ENCODE results near the gene ODF2.
"Not testable (repeated sequence)": the region's sequence is repeated elsewhere in the genome, so short reads cannot be mapped to it uniquely, and the experiment has no call there.

Gene ODF2

GRCh38 chr9:128485414-128485855, 29.6 kb downstream of the ODF2 start:
- Mint-ChIP-seq H3K4me3 (no peak overlapping the region), H3K36me3 (ENCODE audit: low read depth) (peaks cover 96% of the 10 kb centered on the region), H3K27ac (peak overlapping the region; percentile 26), H3K9me3 (no peaks in the 10 kb centered on the region), H3K27me3 (no peaks in the 10 kb centered on the region), H3K4me1 (ENCODE audit: low read depth) (no peaks in the 10 kb centered on the region)
- no peak for DNase-seq

GRCh38 chr9:128486201-128486600, 30.4 kb downstream of the ODF2 start:
- no peak overlapping the region for H3K27ac Mint-ChIP-seq
- no peaks in the 10 kb centered on the region for H3K4me1 Mint-ChIP-seq (ENCODE audit: low read depth)
- H3K27me3 Mint-ChIP-seq = no peaks in the 10 kb centered on the region
- H3K36me3 Mint-ChIP-seq (ENCODE audit: low read depth) = peaks cover 94% of the 10 kb centered on the region
- DNase-seq = no peak
- H3K9me3 Mint-ChIP-seq = no peaks in the 10 kb centered on the region
- H3K4me3 Mint-ChIP-seq = no peak overlapping the region

- DNase-seq = no peak
- Mint-ChIP-seq H3K9me3 (no peaks in the 10 kb centered on the region), H3K4me1 (ENCODE audit: low read depth) (peaks cover 2% of the 10 kb centered on the region), H3K27me3 (no peaks in the 10 kb centered on the region), H3K27ac (no peak overlapping the region), H3K36me3 (ENCODE audit: low read depth) (peaks cover 86% of the 10 kb centered on the region), H3K4me3 (no peak overlapping the region)
Observed at GRCh38 chr9:128493424-128493823, 37.6 kb downstream of the ODF2 start.

GRCh38 chr9:128494108-128494745, 38.4 kb downstream of the ODF2 start:
- no peaks in the 10 kb centered on the region for H3K27me3 Mint-ChIP-seq
- H3K4me3 Mint-ChIP-seq = no peak overlapping the region
- no peak for DNase-seq
- peaks cover 2% of the 10 kb centered on the region for H3K4me1 Mint-ChIP-seq (ENCODE audit: low read depth)
- peaks cover 86% of the 10 kb centered on the region for H3K36me3 Mint-ChIP-seq (ENCODE audit: low read depth)
- H3K27ac Mint-ChIP-seq = peak overlapping the region; percentile 47
- H3K9me3 Mint-ChIP-seq = no peaks in the 10 kb centered on the region

GRCh38 chr9:128494746-128495129, 38.9 kb downstream of the ODF2 start:
- Mint-ChIP-seq H3K9me3 (no peaks in the 10 kb centered on the region), H3K27ac (peak overlapping the region; percentile 47), H3K4me3 (no peak overlapping the region), H3K27me3 (no peaks in the 10 kb centered on the region), H3K4me1 (ENCODE audit: low read depth) (peaks cover 2% of the 10 kb centered on the region), H3K36me3 (ENCODE audit: low read depth) (peaks cover 86% of the 10 kb centered on the region)
- no peak for DNase-seq

- Mint-ChIP-seq H3K9me3 (no peaks in the 10 kb centered on the region), H3K4me1 (ENCODE audit: low read depth) (peaks cover 2% of the 10 kb centered on the region), H3K4me3 (no peak overlapping the region), H3K27me3 (no peaks in the 10 kb centered on the region), H3K36me3 (ENCODE audit: low read depth) (peaks cover 86% of the 10 kb centered on the region), H3K27ac (no peak overlapping the region)
- DNase-seq = no peak
Observed at GRCh38 chr9:128495296-128495695, 39.5 kb downstream of the ODF2 start.

GRCh38 chr9:128495804-128496417, 40.1 kb downstream of the ODF2 start:
- no peak for DNase-seq
- H3K27me3 Mint-ChIP-seq = no peaks in the 10 kb centered on the region
- no peak overlapping the region for H3K27ac Mint-ChIP-seq
- no peaks in the 10 kb centered on the region for H3K9me3 Mint-ChIP-seq
- peaks cover 88% of the 10 kb centered on the region for H3K36me3 Mint-ChIP-seq (ENCODE audit: low read depth)
- no peak overlapping the region for H3K4me3 Mint-ChIP-seq
- H3K4me1 Mint-ChIP-seq (ENCODE audit: low read depth) = peaks cover 2% of the 10 kb centered on the region

- no peaks in the 10 kb centered on the region for H3K27me3 Mint-ChIP-seq
- no peak overlapping the region for H3K4me3 Mint-ChIP-seq
- H3K4me1 Mint-ChIP-seq (ENCODE audit: low read depth) = peaks cover 2% of the 10 kb centered on the region
- no peak for DNase-seq
- no peak overlapping the region for H3K27ac Mint-ChIP-seq
- peaks cover 89% of the 10 kb centered on the region for H3K36me3 Mint-ChIP-seq (ENCODE audit: low read depth)
- no peaks in the 10 kb centered on the region for H3K9me3 Mint-ChIP-seq
Observed at GRCh38 chr9:128497824-128498610, 42.2 kb downstream of the ODF2 start.

GRCh38 chr9:128498911-128499310, 43.1 kb downstream of the ODF2 start:
- H3K36me3 Mint-ChIP-seq (ENCODE audit: low read depth) = peaks cover 90% of the 10 kb centered on the region

GRCh38 chr9:128499920-128500319, 44.1 kb downstream of the ODF2 start:
- Mint-ChIP-seq H3K27ac (no peak overlapping the region), H3K4me3 (no peak overlapping the region), H3K27me3 (no peaks in the 10 kb centered on the region), H3K4me1 (ENCODE audit: low read depth) (peaks cover 8% of the 10 kb centered on the region), H3K9me3 (no peaks in the 10 kb centered on the region), H3K36me3 (ENCODE audit: low read depth) (peaks cover 84% of the 10 kb centered on the region)
- DNase-seq = no peak

More at GRCh38 chr9:128498911-128499310, 43.1 kb downstream of the ODF2 start:
- DNase-seq = no peak
- Mint-ChIP-seq H3K4me3 (no peak overlapping the region), H3K27me3 (no peaks in the 10 kb centered on the region), H3K4me1 (ENCODE audit: low read depth) (peaks cover 8% of the 10 kb centered on the region), H3K27ac (no peak overlapping the region), H3K9me3 (no peaks in the 10 kb centered on the region)

GRCh38 chr9:128503415-128503825, 47.6 kb downstream of the ODF2 start:
- Mint-ChIP-seq H3K36me3 (ENCODE audit: low read depth) (peaks cover 62% of the 10 kb centered on the region), H3K4me1 (ENCODE audit: low read depth) (peaks cover 22% of the 10 kb centered on the region), H3K4me3 (peak overlapping the region; percentile 20), H3K27ac (peak overlapping the region; percentile 40)
- DNase-seq, H3K9me3 Mint-ChIP-seq, H3K27me3 Mint-ChIP-seq: not testable (repeated sequence)

- Mint-ChIP-seq H3K27ac (no peak overlapping the region), H3K36me3 (ENCODE audit: low read depth) (peaks cover 62% of the 10 kb centered on the region), H3K9me3 (no peaks in the 10 kb centered on the region), H3K4me3 (peak overlapping the region; percentile 98), H3K4me1 (ENCODE audit: low read depth) (peaks cover 27% of the 10 kb centered on the region), H3K27me3 (no peaks in the 10 kb centered on the region)
- no peak for DNase-seq
Observed at GRCh38 chr9:128503870-128504269, 48.1 kb downstream of the ODF2 start.

GRCh38 chr9:128504485-128505413, 48.9 kb downstream of the ODF2 start, which contains the start of gene GLE1:
GLE1 (plus strand) TSS chr9:128504719; CDS start chr9:128504806, 87 bp downstream.
- peak; percentile 99 for DNase-seq
- Mint-ChIP-seq H3K9me3 (no peaks in the 10 kb centered on the region), H3K4me1 (ENCODE audit: low read depth) (peaks cover 32% of the 10 kb centered on the region), H3K36me3 (ENCODE audit: low read depth) (peaks cover 62% of the 10 kb centered on the region), H3K27ac (peak within 1 kb of the TSS; percentile 99), H3K4me3 (peak within 1 kb of the TSS; percentile 98), H3K27me3 (no peaks in the 10 kb centered on the region)

- H3K4me3 Mint-ChIP-seq = peak overlapping the region; percentile 98
- no peaks in the 10 kb centered on the region for H3K27me3 Mint-ChIP-seq
- H3K27ac Mint-ChIP-seq = peak overlapping the region; percentile 99
- no peaks in the 10 kb centered on the region for H3K9me3 Mint-ChIP-seq
- peaks cover 62% of the 10 kb centered on the region for H3K36me3 Mint-ChIP-seq (ENCODE audit: low read depth)
- DNase-seq = no peak
- H3K4me1 Mint-ChIP-seq (ENCODE audit: low read depth) = peaks cover 32% of the 10 kb centered on the region
Observed at GRCh38 chr9:128505414-128505765, 49.6 kb downstream of the ODF2 start.

All from activated T-cell treated with anti-CD3 and anti-CD28 coated beads, Interleukin-2, amount 50 U/mL, for 24 hours (primary cell).